HL-60 (cell line): ENCODE results near the gene SPATA21.

Experiments used
- DNase-seq, 2 experiments: peaks; one replicate each; pipeline ENCODE4 v3.0.0-alpha.2; 2010 to 2020; ENCODE audit warnings: low read depth in 1 of 2, low spot score in 1 of 2
- H3K27ac ChIP-seq: fragments of 250-450 bp; sonication (Bioruptor Pico); replicated peaks from 2 replicates; pipeline ENCODE4 v1.5.1; 2020; ENCODE audit warnings: mild to moderate bottlenecking, moderate library complexity
- H3K27me3 ChIP-seq: fragments of 250-450 bp; sonication (Bioruptor Pico); 2 replicates; pipeline ENCODE4 v1.5.1; 2021; ENCODE audit warnings: mild to moderate bottlenecking, moderate library complexity; ENCODE audit not compliant: insufficient read depth, poor library complexity, severe bottlenecking
- H3K4me3 ChIP-seq: replicated peaks from 2 replicates; pipeline ENCODE4 v1.5.1; 2011; ENCODE audit warnings: mild to moderate bottlenecking, control low read depth, low read length; ENCODE audit not compliant: insufficient read depth
- CTCF ChIP-seq: IDR thresholded peaks from one replicate; pipeline ENCODE4 v1.5.1; 2011; ENCODE audit warnings: low read length, control low read depth, inconsistent platforms; ENCODE audit not compliant: insufficient read depth
- GABPA ChIP-seq: IDR thresholded peaks from 2 replicates; pipeline ENCODE4 v1.6.1; 2012; ENCODE audit warnings: low read depth
- POLR2AphosphoS5 ChIP-seq: IDR thresholded peaks from 2 replicates; pipeline ENCODE4 v1.6.1; 2012; ENCODE audit warnings: low read depth
- REST ChIP-seq: IDR thresholded peaks from 2 replicates; pipeline ENCODE4 v1.6.1; 2012; ENCODE audit warnings: low read depth; ENCODE audit not compliant: insufficient replicate concordance
- SPI1 ChIP-seq: IDR thresholded peaks from 2 replicates; pipeline ENCODE4 v1.6.1; 2012; ENCODE audit warnings: low read depth, mild to moderate bottlenecking, borderline replicate concordance

The SPATA21 gene

GRCh38 chr1:16440470-16441281, 3.5 kb upstream of the SPATA21 start, which contains the start of gene NECAP2:
NECAP2 (plus strand) TSS chr1:16440724; CDS start chr1:16440762, 38 bp downstream.
- H3K27ac ChIP-seq = peak within 1 kb of the TSS; percentile 62
- TF ChIP-seq CTCF (peak; percentile 85), POLR2AphosphoS5 (peak; percentile 93), SPI1 (peak; percentile 47; the same call in 1 of the 2 replicates), REST (no peak), GABPA (peak; percentile 83)
- no peaks in the 10 kb centered on the region for H3K27me3 ChIP-seq
- peak within 1 kb of the TSS; percentile 100 for H3K4me3 ChIP-seq
- peak; percentile 93 to 95 for DNase-seq

- TF ChIP-seq CTCF (no peak), REST (no peak), SPI1 (no peak)
- peak overlapping the region; percentile 62 for H3K27ac ChIP-seq
- no peak for DNase-seq
- H3K4me3 ChIP-seq = peak overlapping the region; percentile 100
- H3K27me3 ChIP-seq = no peaks in the 10 kb centered on the region
These were observed 2.9 kb upstream of the SPATA21 start for GRCh38 chr1:16440131-16440469.

GRCh38 chr1:16438924-16439323, 1.7 kb upstream of the SPATA21 start:
- Histone ChIP-seq H3K27ac (no peak overlapping the region), H3K4me3 (no peak overlapping the region), H3K27me3 (no peaks in the 10 kb centered on the region)
- no peak for TF ChIP-seq POLR2AphosphoS5
- TF ChIP-seq SPI1 = no peak
- no peak for TF ChIP-seq GABPA
- no peak for TF ChIP-seq REST
- TF ChIP-seq CTCF = no peak
- DNase-seq = no peak
